Right lobe of liver (tissue), 4 donors: ENCODE data around the gene NAA15.

Experiments
- POLR2A ChIP-seq: fragments of 450-650 bp; IDR thresholded peaks from one replicate; pipeline ENCODE4 v1.6.1; 2017; ENCODE audit warnings: antibody characterized with exemption, mild to moderate bottlenecking
- TF ChIP-seq, protein P1 (sequence below), 4 donors: fragments of 200-600 bp in 3 of 4; fragments of 450-650 bp in 1 of 4; IDR thresholded peaks; one replicate each; pipeline versions ENCODE4 v1.5.1 to v1.8.0; 2016 to 2022; ENCODE audit warnings: antibody characterized with exemption in 4 of 4, mild to moderate bottlenecking in 2 of 4
- donor health status: DM: no; HTN: no; CAD: no.
- donor health status: DM: no; HTN: no; CAD: no.
- donor health status: DM: no; HTN: yes; CAD: no.

DNA sequence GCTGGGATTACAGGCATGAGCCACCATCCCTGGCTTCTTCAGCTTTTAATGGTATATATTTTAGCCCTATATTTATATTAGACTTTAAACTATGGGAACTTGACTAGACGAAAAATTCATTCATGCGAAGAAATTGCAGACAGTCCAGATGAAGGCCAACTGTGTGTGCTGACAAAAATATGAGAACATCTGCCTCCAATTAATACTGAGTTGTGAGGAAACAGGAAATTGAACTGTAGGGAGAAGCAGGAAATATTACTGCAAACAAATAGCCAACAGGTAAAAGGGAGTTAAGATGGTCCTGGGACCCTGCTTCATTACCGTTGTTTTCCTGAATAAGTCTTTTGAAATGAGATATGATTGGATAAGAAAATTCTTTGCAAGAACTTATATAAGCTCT, 47.6 kb upstream of the NAA15 start:
- TF ChIP-seq, protein P1, sequence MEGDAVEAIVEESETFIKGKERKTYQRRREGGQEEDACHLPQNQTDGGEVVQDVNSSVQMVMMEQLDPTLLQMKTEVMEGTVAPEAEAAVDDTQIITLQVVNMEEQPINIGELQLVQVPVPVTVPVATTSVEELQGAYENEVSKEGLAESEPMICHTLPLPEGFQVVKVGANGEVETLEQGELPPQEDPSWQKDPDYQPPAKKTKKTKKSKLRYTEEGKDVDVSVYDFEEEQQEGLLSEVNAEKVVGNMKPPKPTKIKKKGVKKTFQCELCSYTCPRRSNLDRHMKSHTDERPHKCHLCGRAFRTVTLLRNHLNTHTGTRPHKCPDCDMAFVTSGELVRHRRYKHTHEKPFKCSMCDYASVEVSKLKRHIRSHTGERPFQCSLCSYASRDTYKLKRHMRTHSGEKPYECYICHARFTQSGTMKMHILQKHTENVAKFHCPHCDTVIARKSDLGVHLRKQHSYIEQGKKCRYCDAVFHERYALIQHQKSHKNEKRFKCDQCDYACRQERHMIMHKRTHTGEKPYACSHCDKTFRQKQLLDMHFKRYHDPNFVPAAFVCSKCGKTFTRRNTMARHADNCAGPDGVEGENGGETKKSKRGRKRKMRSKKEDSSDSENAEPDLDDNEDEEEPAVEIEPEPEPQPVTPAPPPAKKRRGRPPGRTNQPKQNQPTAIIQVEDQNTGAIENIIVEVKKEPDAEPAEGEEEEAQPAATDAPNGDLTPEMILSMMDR (IDR thresholded peaks at IDR 0.05), result no peak
- TF ChIP-seq POLR2A, result no peak
